Panc1 (cell line): Measurements from ENCODE around the gene CBL. TPM values are rescaled to one million over a fixed set of nuclear protein-coding genes. Genes with fewer than 3 reads are reported as not detected.
A peak's percentile ranks its signal among the peaks of the same experiment; 100 is the strongest.
"Not testable (repeated sequence)": the region's sequence is repeated elsewhere in the genome, so short reads cannot be mapped to it uniquely, and the experiment has no call there.

ENCODE experiments used
- ATAC-seq: fragments of 200-7000 bp; cut with Tn5 transposase; 2 replicates; pipeline ENCODE4 v1.9.1; 2020; ENCODE audit warnings: mild to moderate bottlenecking, moderate library complexity
- BruUV-seq: library from RNA; stranded (reverse); fragments of 400-500 nt; replicated peaks from 2 replicates; lab custom pipeline; 2021; lab: Mats Ljungman, UMichigan
- CTCF ChIA-PET: fragments of 300-600 bp; sonication (Branson Sonifier 250); formaldehyde crosslinking; loops from one replicate; lab custom pipeline; 2022; ENCODE audit warnings: antibody characterized with exemption; lab: Charles Lee
- POLR2A ChIA-PET: fragments of 300-600 bp; sonication (Branson Sonifier 250); formaldehyde crosslinking; loops from one replicate; lab custom pipeline; 2022; ENCODE audit warnings: antibody characterized with exemption; lab: Charles Lee
- DNase-seq: peaks from one replicate; pipeline ENCODE4 v3.0.0-alpha.2; 2010; ENCODE audit warnings: low read depth, low spot score
- H3K27ac ChIP-seq: 2 replicates; pipeline ENCODE4 v1.5.1; 2011; ENCODE audit warnings: mild to moderate bottlenecking, low read length, inconsistent platforms
- H3K27me3 ChIP-seq: fragments of 200-500 bp; sonication (Bioruptor generic); 2 replicates; pipeline ENCODE4 v1.6.0; 2014; ENCODE audit warnings: low read length, inconsistent platforms; ENCODE audit not compliant: control insufficient read depth, insufficient read depth
- H3K36me3 ChIP-seq: fragments of 200-500 bp; sonication (Bioruptor generic); 2 replicates; pipeline ENCODE4 v1.5.1; 2014; ENCODE audit warnings: inconsistent platforms, mild to moderate bottlenecking, low read length, moderate library complexity; ENCODE audit not compliant: control insufficient read depth, insufficient read depth
- H3K4me1 ChIP-seq: 2 replicates; pipeline ENCODE4 v1.5.1; 2011; ENCODE audit warnings: inconsistent platforms, mild to moderate bottlenecking, low read length, moderate library complexity; ENCODE audit not compliant: control insufficient read depth, insufficient read depth
- H3K4me3 ChIP-seq, 2 experiments: 2 replicates each; pipeline ENCODE4 v1.5.1; 2011 to 2012; ENCODE audit warnings: low read depth in 2 of 2, low read length in 2 of 2, mild to moderate bottlenecking in 2 of 2, inconsistent platforms in 1 of 2, moderate library complexity in 1 of 2
- H3K9me3 ChIP-seq: fragments of 200-500 bp; sonication (Bioruptor generic); 2 replicates; pipeline ENCODE4 v1.5.1; 2014; ENCODE audit warnings: low read depth, mild to moderate bottlenecking, inconsistent platforms, low read length, moderate library complexity; ENCODE audit not compliant: control insufficient read depth, insufficient read depth
- POLR2AphosphoS5 ChIP-seq: IDR thresholded peaks from 2 replicates; pipeline ENCODE4 v1.6.1; 2012; ENCODE audit warnings: mild to moderate bottlenecking, low read depth, low read length, moderate library complexity
- SIN3A ChIP-seq: IDR thresholded peaks from 2 replicates; pipeline ENCODE4 v1.6.1; 2012; ENCODE audit warnings: low read depth, mild to moderate bottlenecking, low read length, moderate library complexity, borderline replicate concordance; ENCODE audit not compliant: insufficient read depth
- TCF7L2 ChIP-seq: IDR thresholded peaks from 2 replicates; pipeline ENCODE4 v1.6.1; 2011; ENCODE audit warnings: mild to moderate bottlenecking, low read depth, low read length, inconsistent platforms
- in situ Hi-C: cut with HindIII; loops from 2 replicates; pipeline ENCODE4 v1.10.0; 2016; ENCODE audit warnings: low sequenced_read_pairs, low pct_unique_long_range_greater_than_20kb
- intact Hi-C: fragments of 100-400 bp; cut with micrococcal nuclease; formaldehyde crosslinking; loops from one replicate; pipeline ENCODE4 v1.10.0; 2022; ENCODE audit not compliant: unreplicated experiment
- total RNA-seq: library from RNA; stranded (reverse); gene quantifications from one replicate; pipeline ENCODE4 v1.2.1, GENCODE V29; 2021; ENCODE audit not compliant: unreplicated experiment
- TF ChIP-seq, protein P1 (sequence below), 2 experiments: IDR thresholded peaks; 2 replicates each; pipeline ENCODE4 v1.6.1; 2011 to 2012; ENCODE audit warnings: low read depth in 2 of 2, control low read depth in 1 of 2, low read length in 1 of 2, mild to moderate bottlenecking in 1 of 2, moderate library complexity in 1 of 2; ENCODE audit not compliant: insufficient read depth in 1 of 2
- TF ChIP-seq, protein P2 (sequence below): fragments of 450-650 bp; IDR thresholded peaks from 2 replicates; pipeline ENCODE4 v1.5.1; 2017; ENCODE audit warnings: mild to moderate bottlenecking

The CBL gene
- total RNA-seq, 1 experiment from 2014 or later: 69.9 TPM

DNA sequence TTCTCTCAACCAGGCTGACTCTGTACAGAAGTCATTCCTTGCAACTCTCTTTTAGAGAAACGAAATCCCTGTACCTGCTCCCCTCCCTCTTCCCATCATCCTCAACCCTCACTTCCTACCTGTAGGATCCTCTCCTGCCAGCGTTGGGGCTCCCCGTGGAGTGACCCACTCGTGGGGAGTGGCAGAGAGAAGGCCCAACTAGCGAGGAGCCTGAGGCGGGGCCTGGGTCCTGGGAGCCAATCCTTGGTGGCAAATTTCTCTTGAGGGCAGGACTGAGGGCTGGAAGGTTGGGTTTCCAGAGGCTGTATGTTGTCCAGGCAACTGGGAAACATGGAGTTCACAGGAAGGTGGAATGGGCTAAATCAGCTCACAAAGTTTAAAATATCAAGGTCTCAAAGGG lies 10.5 kb upstream of the CBL start (continued):
- TF ChIP-seq TCF7L2: no peak

DNA sequence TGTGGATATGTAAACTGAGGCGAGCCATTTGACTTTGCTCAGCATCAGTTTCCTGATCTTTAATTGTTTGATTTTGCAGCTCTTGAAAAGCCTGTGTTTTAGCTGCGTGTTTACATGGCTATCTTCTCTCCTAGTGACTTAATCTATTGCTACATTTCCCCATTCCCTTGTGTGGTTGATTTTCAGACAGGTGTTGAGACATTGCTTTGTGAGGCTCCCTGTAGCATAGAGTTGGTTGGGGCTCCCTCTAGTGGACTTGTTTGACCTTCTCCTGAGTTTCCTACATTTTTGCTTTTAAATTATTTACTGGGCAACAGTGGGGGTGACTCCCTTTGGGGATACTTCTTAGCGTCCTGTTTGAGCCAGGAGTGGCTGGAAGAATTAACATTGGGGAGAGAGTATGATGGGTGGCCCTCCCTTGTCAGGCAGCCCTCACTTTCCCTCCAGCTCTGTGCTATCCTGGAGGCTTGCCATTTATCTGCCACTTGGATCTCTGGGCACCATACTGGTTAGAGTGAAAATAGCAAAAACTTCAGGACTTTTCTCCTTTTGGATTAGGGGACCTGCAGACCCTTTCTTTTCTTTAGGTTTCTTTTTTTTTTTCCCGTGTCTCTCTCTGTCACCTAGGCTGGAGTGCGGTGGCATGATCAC lies 9.2 kb upstream of the CBL start:
- Histone ChIP-seq H3K4me3 (no peak overlapping the region), H3K4me1 (no peaks in the 10 kb centered on the region), H3K27me3 (no peaks in the 10 kb centered on the region), H3K27ac (no peak overlapping the region), H3K9me3 (no peaks in the 10 kb centered on the region), H3K36me3 (no peaks in the 10 kb centered on the region)
- peak; percentile 80 for DNase-seq
- intact Hi-C loops: loop anchor here (1.0 kb wide), 1 partner anchor 52 kb away; no protein-coding TSS in a partner anchor
- CTCF ChIA-PET: interaction anchor here (0.6 to 1.5 kb wide), 4 partner anchors 41 to 129 kb away, joined by 3 to 6 read pairs (median 3); no protein-coding TSS in a partner anchor
- POLR2A ChIA-PET: interaction anchor here (0.6 to 0.7 kb wide), 5 partner anchors 12 to 202 kb away, joined by 3 to 7 read pairs (median 3); no protein-coding TSS in a partner anchor
- TF ChIP-seq POLR2AphosphoS5 (no peak), TCF7L2 (no peak), SIN3A (no peak)
- TF ChIP-seq, protein P1, sequence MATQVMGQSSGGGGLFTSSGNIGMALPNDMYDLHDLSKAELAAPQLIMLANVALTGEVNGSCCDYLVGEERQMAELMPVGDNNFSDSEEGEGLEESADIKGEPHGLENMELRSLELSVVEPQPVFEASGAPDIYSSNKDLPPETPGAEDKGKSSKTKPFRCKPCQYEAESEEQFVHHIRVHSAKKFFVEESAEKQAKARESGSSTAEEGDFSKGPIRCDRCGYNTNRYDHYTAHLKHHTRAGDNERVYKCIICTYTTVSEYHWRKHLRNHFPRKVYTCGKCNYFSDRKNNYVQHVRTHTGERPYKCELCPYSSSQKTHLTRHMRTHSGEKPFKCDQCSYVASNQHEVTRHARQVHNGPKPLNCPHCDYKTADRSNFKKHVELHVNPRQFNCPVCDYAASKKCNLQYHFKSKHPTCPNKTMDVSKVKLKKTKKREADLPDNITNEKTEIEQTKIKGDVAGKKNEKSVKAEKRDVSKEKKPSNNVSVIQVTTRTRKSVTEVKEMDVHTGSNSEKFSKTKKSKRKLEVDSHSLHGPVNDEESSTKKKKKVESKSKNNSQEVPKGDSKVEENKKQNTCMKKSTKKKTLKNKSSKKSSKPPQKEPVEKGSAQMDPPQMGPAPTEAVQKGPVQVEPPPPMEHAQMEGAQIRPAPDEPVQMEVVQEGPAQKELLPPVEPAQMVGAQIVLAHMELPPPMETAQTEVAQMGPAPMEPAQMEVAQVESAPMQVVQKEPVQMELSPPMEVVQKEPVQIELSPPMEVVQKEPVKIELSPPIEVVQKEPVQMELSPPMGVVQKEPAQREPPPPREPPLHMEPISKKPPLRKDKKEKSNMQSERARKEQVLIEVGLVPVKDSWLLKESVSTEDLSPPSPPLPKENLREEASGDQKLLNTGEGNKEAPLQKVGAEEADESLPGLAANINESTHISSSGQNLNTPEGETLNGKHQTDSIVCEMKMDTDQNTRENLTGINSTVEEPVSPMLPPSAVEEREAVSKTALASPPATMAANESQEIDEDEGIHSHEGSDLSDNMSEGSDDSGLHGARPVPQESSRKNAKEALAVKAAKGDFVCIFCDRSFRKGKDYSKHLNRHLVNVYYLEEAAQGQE (IDR thresholded peaks at IDR 0.05; ENCODE audit: insufficient read depth in 1 of 2, low read depth in 2 of 2, low read length in 1 of 2): no peak
- TF ChIP-seq, protein P2, sequence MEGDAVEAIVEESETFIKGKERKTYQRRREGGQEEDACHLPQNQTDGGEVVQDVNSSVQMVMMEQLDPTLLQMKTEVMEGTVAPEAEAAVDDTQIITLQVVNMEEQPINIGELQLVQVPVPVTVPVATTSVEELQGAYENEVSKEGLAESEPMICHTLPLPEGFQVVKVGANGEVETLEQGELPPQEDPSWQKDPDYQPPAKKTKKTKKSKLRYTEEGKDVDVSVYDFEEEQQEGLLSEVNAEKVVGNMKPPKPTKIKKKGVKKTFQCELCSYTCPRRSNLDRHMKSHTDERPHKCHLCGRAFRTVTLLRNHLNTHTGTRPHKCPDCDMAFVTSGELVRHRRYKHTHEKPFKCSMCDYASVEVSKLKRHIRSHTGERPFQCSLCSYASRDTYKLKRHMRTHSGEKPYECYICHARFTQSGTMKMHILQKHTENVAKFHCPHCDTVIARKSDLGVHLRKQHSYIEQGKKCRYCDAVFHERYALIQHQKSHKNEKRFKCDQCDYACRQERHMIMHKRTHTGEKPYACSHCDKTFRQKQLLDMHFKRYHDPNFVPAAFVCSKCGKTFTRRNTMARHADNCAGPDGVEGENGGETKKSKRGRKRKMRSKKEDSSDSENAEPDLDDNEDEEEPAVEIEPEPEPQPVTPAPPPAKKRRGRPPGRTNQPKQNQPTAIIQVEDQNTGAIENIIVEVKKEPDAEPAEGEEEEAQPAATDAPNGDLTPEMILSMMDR: peak; percentile 94
- in situ Hi-C loops: no loop called here
- no TSS peak for BruUV-seq
- ATAC-seq: peak; percentile 92

DNA sequence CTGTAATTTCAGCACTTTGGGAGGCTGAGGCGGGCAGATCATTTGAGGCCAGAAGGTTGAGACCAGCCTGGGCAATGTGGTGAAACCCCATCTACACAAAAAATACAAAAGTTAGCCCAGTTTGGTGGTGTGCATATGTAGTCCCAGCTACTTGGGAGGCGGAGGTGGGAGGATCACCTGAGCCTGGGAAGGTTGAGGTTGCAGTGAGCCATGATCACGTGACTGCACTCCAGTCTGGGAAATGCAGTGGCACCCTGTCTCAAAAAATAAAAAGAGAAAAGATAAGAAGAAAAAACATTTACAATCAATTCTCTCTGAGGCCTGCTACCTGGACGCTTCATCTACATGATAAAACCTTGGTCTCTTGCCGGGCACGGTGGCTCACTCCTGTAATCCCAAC lies 7.2 kb upstream of the CBL start:
- ATAC-seq (no peak), DNase-seq (no peak)
- TF ChIP-seq, protein P1 (IDR thresholded peaks at IDR 0.05; ENCODE audit: insufficient read depth in 1 of 2, low read depth in 2 of 2, low read length in 1 of 2): no peak
- TF ChIP-seq POLR2AphosphoS5 (no peak), SIN3A (no peak), TCF7L2 (no peak)
- TF ChIP-seq, protein P2: no peak
- H3K9me3 ChIP-seq: no peaks in the 10 kb centered on the region
- H3K27ac ChIP-seq: no peak overlapping the region
- no peaks in the 10 kb centered on the region for H3K4me1 ChIP-seq
- H3K4me3 ChIP-seq: no peak overlapping the region
- ChIA-PET CTCF (no interaction called here), POLR2A (no interaction called here)
- H3K36me3 ChIP-seq: no peaks in the 10 kb centered on the region
- intact Hi-C loops: no loop called here
- H3K27me3 ChIP-seq: no peaks in the 10 kb centered on the region
- in situ Hi-C loops: no loop called here
- no TSS peak for BruUV-seq

DNA sequence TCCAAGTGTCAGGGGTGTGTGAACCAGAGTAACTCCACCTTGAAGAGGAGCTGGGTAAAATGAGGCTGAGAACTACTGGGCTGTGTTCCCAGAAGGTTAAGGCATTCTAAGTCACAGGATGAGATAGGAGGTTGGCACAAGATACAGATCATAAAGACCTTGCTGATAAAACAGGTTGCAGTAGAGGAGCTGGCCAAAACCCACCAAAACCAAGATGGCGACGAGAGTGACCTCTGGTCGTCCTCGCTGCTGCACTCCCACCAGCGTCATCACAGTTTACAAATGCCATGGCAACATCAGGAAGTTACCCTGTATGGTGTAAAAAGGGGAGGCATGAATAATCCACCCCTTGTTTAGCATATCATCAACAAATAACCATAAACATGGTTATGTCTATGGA lies 4.9 kb upstream of the CBL start:
- ATAC-seq, in situ Hi-C loops, H3K4me1 ChIP-seq, DNase-seq, H3K36me3 ChIP-seq, POLR2A ChIA-PET, H3K9me3 ChIP-seq, H3K27me3 ChIP-seq, BruUV-seq, intact Hi-C loops, H3K27ac ChIP-seq, H3K4me3 ChIP-seq, CTCF ChIA-PET: not testable (repeated sequence)
